IMR-90 (cell line): ENCODE results near the gene SAAL1.

ENCODE experiments used
- CEBPB ChIP-seq: IDR thresholded peaks from 2 replicates; pipeline ENCODE4 v1.6.1; 2012; ENCODE audit warnings: low read depth, low read length, improper control_type of control experiment
- POLR2A ChIP-seq: IDR thresholded peaks from 2 replicates; pipeline ENCODE4 v1.6.1; 2012; ENCODE audit warnings: mild to moderate bottlenecking, low read depth, low read length
- RAD21 ChIP-seq: IDR thresholded peaks from 2 replicates; pipeline ENCODE4 v1.6.1; 2012; ENCODE audit warnings: low read length, improper control_type of control experiment
- SMC3 ChIP-seq: fragments of 150-350 bp; IDR thresholded peaks from 2 replicates; pipeline ENCODE4 v1.6.1; 2016; ENCODE audit warnings: low read depth, mild to moderate bottlenecking, antibody characterized with exemption, low read length, moderate library complexity
- TF ChIP-seq, protein P1 (sequence below): conservative IDR thresholded peaks from 2 replicates; pipeline ENCODE4 v1.5.1; 2012; ENCODE audit warnings: mild to moderate bottlenecking, low read depth, low read length, improper control_type of control experiment

DNA sequence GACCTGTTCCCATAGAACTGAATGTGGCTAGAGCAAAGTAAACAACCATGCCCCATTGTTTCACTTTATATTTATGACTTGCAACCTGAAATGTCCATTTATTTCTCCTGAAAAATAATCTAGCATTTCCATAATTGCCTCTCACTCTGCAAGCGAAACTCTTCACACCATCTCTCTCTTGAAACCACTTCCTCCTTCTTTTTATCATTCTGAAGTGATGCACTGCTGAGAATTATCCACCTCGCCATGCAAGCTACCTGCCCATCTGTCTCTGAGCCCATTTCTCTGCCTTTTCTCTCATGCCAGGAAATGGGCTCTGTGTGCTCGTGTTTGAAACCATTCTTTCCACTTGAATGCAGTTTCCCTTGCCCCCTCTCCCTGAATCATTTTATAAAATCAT is 40.0 kb upstream of the SAAL1 start:
- TF ChIP-seq, protein P1, sequence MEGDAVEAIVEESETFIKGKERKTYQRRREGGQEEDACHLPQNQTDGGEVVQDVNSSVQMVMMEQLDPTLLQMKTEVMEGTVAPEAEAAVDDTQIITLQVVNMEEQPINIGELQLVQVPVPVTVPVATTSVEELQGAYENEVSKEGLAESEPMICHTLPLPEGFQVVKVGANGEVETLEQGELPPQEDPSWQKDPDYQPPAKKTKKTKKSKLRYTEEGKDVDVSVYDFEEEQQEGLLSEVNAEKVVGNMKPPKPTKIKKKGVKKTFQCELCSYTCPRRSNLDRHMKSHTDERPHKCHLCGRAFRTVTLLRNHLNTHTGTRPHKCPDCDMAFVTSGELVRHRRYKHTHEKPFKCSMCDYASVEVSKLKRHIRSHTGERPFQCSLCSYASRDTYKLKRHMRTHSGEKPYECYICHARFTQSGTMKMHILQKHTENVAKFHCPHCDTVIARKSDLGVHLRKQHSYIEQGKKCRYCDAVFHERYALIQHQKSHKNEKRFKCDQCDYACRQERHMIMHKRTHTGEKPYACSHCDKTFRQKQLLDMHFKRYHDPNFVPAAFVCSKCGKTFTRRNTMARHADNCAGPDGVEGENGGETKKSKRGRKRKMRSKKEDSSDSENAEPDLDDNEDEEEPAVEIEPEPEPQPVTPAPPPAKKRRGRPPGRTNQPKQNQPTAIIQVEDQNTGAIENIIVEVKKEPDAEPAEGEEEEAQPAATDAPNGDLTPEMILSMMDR, result no peak
- TF ChIP-seq SMC3, result no peak
- TF ChIP-seq CEBPB, result no peak
- no peak for TF ChIP-seq RAD21
- TF ChIP-seq POLR2A, result no peak
